Hepatocyte (in vitro differentiated cells): ENCODE results near the gene ADAMTS20. TPM values are rescaled to one million over a fixed set of nuclear protein-coding genes. Genes with fewer than 3 reads are reported as not detected.

Experiments
- DNase-seq: peaks from one replicate; pipeline ENCODE4 v3.0.0-alpha.2; 2016; ENCODE audit warnings: low spot score
- H2AFZ ChIP-seq: fragments of 200-600 bp; sonication (generic); 2 replicates; pipeline ENCODE4 v1.6.0; 2016; ENCODE audit warnings: antibody characterized with exemption, mild to moderate bottlenecking
- H3K27ac ChIP-seq: fragments of 200-600 bp; sonication (generic); 2 replicates; pipeline ENCODE4 v1.5.1; 2016; ENCODE audit warnings: mild to moderate bottlenecking
- H3K27me3 ChIP-seq: fragments of 200-600 bp; sonication (generic); 2 replicates; pipeline ENCODE4 v1.6.1; 2016
- H3K36me3 ChIP-seq: fragments of 200-600 bp; sonication (generic); replicated peaks from 2 replicates; pipeline ENCODE4 v1.5.1; 2016; ENCODE audit warnings: low read depth; ENCODE audit not compliant: insufficient read depth
- H3K4me1 ChIP-seq: fragments of 200-600 bp; sonication (generic); 2 replicates; pipeline ENCODE4 v1.5.1; 2016; ENCODE audit warnings: mild to moderate bottlenecking, moderate library complexity; ENCODE audit not compliant: insufficient read depth
- H3K4me2 ChIP-seq: fragments of 200-600 bp; sonication (generic); 2 replicates; pipeline ENCODE4 v1.6.0; 2016
- H3K4me3 ChIP-seq: fragments of 200-600 bp; sonication (generic); 2 replicates; pipeline ENCODE4 v1.5.1; 2016; ENCODE audit warnings: mild to moderate bottlenecking
- H3K79me2 ChIP-seq: fragments of 200-600 bp; sonication (generic); 2 replicates; pipeline ENCODE4 v1.6.0; 2017; ENCODE audit warnings: mild to moderate bottlenecking
- H3K9me2 ChIP-seq: fragments of 200-600 bp; sonication (generic); replicated peaks from 2 replicates; pipeline ENCODE4 v1.6.0; 2017; ENCODE audit warnings: mild to moderate bottlenecking; ENCODE audit not compliant: insufficient read depth
- H3K9me3 ChIP-seq: fragments of 200-600 bp; sonication (generic); 2 replicates; pipeline ENCODE4 v1.5.1; 2016; ENCODE audit warnings: low read depth, mild to moderate bottlenecking
- H4K20me1 ChIP-seq: fragments of 200-600 bp; sonication (generic); 2 replicates; pipeline ENCODE4 v1.6.0; 2016; ENCODE audit warnings: mild to moderate bottlenecking; ENCODE audit not compliant: insufficient read depth, poor library complexity, severe bottlenecking
- EZH2 ChIP-seq: fragments of 200-600 bp; sonication (generic); IDR thresholded peaks from 2 replicates; pipeline ENCODE4 v1.6.1; 2016; ENCODE audit warnings: antibody characterized with exemption, mild to moderate bottlenecking, borderline replicate concordance
- EZH2phosphoT487 ChIP-seq: fragments of 200-600 bp; sonication (generic); IDR thresholded peaks from one replicate; pipeline ENCODE4 v1.6.1; 2018; ENCODE audit warnings: antibody characterized with exemption, mild to moderate bottlenecking, low read depth, moderate library complexity; ENCODE audit not compliant: unreplicated experiment, severe bottlenecking
- WGBS: methylation state at CpG from one replicate; pipeline ENCODE4 v1.1.6; 2016; ENCODE audit warnings: low lambda C conversion rate; ENCODE audit errors: missing lambda C conversion rate; 5-methylcytosine and 5-hydroxymethylcytosine counted together
- polyA plus RNA-seq: library from polyadenylated mRNA; unstranded; fragments of >200 nt; fragmentation: Nextera tagmentation; extraction: Ambion mirVana; gene quantifications from 2 replicates; pipeline ENCODE4 v1.2.1, GENCODE V29; 2016
- total RNA-seq: library from RNA; depleted of rRNA; stranded (reverse); fragments of >200 nt; gene quantifications from 2 replicates; pipeline ENCODE4 v1.2.3, GENCODE V29; 2014
- TF ChIP-seq, protein P1 (sequence below): fragments of 200-600 bp; sonication (generic); IDR thresholded peaks from 2 replicates; pipeline ENCODE4 v1.5.1; 2016; ENCODE audit warnings: antibody characterized with exemption, mild to moderate bottlenecking; ENCODE audit not compliant: poor library complexity

ADAMTS20 gene, protein sequence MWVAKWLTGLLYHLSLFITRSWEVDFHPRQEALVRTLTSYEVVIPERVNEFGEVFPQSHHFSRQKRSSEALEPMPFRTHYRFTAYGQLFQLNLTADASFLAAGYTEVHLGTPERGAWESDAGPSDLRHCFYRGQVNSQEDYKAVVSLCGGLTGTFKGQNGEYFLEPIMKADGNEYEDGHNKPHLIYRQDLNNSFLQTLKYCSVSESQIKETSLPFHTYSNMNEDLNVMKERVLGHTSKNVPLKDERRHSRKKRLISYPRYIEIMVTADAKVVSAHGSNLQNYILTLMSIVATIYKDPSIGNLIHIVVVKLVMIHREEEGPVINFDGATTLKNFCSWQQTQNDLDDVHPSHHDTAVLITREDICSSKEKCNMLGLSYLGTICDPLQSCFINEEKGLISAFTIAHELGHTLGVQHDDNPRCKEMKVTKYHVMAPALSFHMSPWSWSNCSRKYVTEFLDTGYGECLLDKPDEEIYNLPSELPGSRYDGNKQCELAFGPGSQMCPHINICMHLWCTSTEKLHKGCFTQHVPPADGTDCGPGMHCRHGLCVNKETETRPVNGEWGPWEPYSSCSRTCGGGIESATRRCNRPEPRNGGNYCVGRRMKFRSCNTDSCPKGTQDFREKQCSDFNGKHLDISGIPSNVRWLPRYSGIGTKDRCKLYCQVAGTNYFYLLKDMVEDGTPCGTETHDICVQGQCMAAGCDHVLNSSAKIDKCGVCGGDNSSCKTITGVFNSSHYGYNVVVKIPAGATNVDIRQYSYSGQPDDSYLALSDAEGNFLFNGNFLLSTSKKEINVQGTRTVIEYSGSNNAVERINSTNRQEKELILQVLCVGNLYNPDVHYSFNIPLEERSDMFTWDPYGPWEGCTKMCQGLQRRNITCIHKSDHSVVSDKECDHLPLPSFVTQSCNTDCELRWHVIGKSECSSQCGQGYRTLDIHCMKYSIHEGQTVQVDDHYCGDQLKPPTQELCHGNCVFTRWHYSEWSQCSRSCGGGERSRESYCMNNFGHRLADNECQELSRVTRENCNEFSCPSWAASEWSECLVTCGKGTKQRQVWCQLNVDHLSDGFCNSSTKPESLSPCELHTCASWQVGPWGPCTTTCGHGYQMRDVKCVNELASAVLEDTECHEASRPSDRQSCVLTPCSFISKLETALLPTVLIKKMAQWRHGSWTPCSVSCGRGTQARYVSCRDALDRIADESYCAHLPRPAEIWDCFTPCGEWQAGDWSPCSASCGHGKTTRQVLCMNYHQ (N-terminal part only)
- total RNA-seq (0.36 and 1.2 TPM in 2 replicates), polyA plus RNA-seq (0.45 and 0.47 TPM in 2 replicates)

DNA sequence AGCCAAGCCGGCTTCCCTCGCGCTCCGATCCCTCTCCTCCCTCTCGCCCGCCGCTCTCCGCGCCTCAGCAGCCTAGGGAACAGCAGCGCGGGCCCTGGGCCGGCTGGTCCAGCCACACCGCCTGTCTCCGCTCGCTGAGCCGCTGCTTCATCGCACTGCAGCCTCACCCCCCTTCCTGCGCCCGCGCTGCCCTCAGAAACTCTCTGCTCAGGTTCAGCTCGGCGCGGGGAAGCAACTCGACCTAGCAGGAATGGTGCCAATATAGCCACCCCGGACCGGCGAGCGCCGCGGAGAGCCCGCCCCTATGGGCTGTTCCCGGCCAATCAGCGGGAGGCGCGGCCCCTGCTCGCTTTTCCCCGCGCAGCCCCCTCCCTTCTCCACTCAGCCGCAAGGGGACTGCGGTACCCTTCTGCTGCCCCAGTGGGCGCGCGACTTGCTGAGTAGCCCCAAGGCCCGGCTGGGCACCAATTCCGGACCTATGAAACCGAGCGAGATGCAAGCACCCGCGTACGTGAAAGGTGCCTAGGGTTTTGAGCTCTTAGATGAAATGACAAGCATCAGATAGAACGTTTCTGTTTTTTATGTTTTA lies at the start of gene ADAMTS20:
Gene ADAMTS20 (minus strand): TSS at position 233 of the 589 bp plus-strand sequence. CDS start 282 bp downstream, outside the sequence.
- H2AFZ ChIP-seq, result peak within 1 kb of the TSS; percentile 72
- TF ChIP-seq EZH2, result no peak
- TF ChIP-seq, protein P1, sequence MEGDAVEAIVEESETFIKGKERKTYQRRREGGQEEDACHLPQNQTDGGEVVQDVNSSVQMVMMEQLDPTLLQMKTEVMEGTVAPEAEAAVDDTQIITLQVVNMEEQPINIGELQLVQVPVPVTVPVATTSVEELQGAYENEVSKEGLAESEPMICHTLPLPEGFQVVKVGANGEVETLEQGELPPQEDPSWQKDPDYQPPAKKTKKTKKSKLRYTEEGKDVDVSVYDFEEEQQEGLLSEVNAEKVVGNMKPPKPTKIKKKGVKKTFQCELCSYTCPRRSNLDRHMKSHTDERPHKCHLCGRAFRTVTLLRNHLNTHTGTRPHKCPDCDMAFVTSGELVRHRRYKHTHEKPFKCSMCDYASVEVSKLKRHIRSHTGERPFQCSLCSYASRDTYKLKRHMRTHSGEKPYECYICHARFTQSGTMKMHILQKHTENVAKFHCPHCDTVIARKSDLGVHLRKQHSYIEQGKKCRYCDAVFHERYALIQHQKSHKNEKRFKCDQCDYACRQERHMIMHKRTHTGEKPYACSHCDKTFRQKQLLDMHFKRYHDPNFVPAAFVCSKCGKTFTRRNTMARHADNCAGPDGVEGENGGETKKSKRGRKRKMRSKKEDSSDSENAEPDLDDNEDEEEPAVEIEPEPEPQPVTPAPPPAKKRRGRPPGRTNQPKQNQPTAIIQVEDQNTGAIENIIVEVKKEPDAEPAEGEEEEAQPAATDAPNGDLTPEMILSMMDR, result no peak
- TF ChIP-seq EZH2phosphoT487, result no peak
- H3K4me3 ChIP-seq, result peak within 1 kb of the TSS; percentile 74
- H3K36me3 ChIP-seq, result no peaks in the 10 kb centered on the region
- H3K9me3 ChIP-seq, result peaks cover 4% of the 10 kb centered on the region
- H3K27ac ChIP-seq, result no peak within 1 kb of the TSS
- H3K4me2 ChIP-seq, result peak within 1 kb of the TSS; percentile 96
- WGBS, result under 1% methylated on average over 48 of the region's 51 CpGs
- DNase-seq, result peak; percentile 63
- H3K4me1 ChIP-seq, result peaks cover 7% of the 10 kb centered on the region
- no peaks in the 10 kb centered on the region for H3K79me2 ChIP-seq
- H3K9me2 ChIP-seq, result no peaks in the 10 kb centered on the region
- H3K27me3 ChIP-seq, result peaks cover 45% of the 10 kb centered on the region
- no peaks in the 10 kb centered on the region for H4K20me1 ChIP-seq

DNA sequence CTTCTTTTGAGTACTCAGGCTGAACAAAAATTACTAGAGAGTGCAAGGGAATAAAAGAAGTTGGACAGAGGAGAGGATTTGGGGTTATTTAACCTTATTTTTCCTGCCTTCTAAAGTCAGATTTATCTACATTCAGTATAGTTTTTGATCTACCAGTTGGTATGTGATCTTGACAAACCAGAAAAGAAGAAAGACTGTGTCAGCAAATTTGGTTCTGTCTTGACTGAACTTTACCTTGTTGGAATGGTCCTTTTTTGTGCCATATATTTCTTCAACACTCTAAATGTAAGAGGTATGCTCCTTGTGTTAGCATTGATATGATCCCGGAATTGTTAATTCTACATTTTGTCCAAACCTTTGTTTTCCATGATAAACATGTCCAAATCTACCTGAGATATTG lies 47.7 kb upstream of the ADAMTS20 start:
- no peaks in the 10 kb centered on the region for H4K20me1 ChIP-seq
- H3K36me3 ChIP-seq, result no peaks in the 10 kb centered on the region
- no peak overlapping the region for H2AFZ ChIP-seq
- H3K4me3 ChIP-seq, result no peak overlapping the region
- H3K9me2 ChIP-seq, result no peaks in the 10 kb centered on the region
- WGBS, result 100% methylated on average over 1 of the region's 1 CpG
- no peak overlapping the region for H3K4me2 ChIP-seq
- no peak overlapping the region for H3K27ac ChIP-seq
- DNase-seq, result no peak
- H3K27me3 ChIP-seq, result no peaks in the 10 kb centered on the region
- no peaks in the 10 kb centered on the region for H3K79me2 ChIP-seq
- H3K4me1 ChIP-seq, result no peaks in the 10 kb centered on the region
- no peak for TF ChIP-seq EZH2phosphoT487
- TF ChIP-seq, protein P1, result no peak
- TF ChIP-seq EZH2, result no peak
- H3K9me3 ChIP-seq, result no peaks in the 10 kb centered on the region

DNA sequence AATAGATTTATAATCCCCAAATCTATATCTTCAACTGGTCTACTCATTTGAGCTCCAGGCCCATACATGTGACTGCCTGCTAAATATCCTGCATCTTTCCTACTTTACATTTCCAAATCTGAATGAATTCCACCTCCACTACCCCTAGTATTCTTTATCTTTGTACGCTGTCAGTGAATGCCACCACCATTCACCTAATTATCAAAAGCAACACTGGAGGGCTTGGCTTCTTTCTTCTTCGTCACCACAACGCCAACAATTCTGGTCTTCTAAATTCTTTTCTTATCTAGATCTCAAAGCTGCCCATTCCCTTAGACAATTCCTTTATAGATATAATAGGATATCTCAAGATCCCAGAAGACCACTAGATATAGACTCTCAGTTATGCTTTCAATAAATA lies 47.1 kb upstream of the ADAMTS20 start:
- WGBS, result 87% methylated on average over 3 of the region's 3 CpGs
- no peak overlapping the region for H3K4me3 ChIP-seq
- H3K9me3 ChIP-seq, result no peaks in the 10 kb centered on the region
- no peaks in the 10 kb centered on the region for H3K79me2 ChIP-seq
- H4K20me1 ChIP-seq, result no peaks in the 10 kb centered on the region
- no peaks in the 10 kb centered on the region for H3K36me3 ChIP-seq
- no peaks in the 10 kb centered on the region for H3K4me1 ChIP-seq
- no peak overlapping the region for H3K27ac ChIP-seq
- DNase-seq, result no peak
- H3K9me2 ChIP-seq, result no peaks in the 10 kb centered on the region
- TF ChIP-seq, protein P1, result no peak
- TF ChIP-seq EZH2, result no peak
- H3K27me3 ChIP-seq, result no peaks in the 10 kb centered on the region
- H2AFZ ChIP-seq, result no peak overlapping the region
- no peak overlapping the region for H3K4me2 ChIP-seq
